Right atrium auricular region (tissue), 2 donors: ENCODE measurements around the gene MPO. TPM values are rescaled to one million over a fixed set of nuclear protein-coding genes. Genes with fewer than 3 reads are reported as not detected.

Experiments
- DNase-seq: peaks from one replicate; pipeline ENCODE4 v3.0.0-alpha.2; 2019; ENCODE audit warnings: low spot score
- H3K27ac ChIP-seq, 2 donors: fragments of 200-600 bp; sonication (generic); 1 replicate in 1 of 2; 2 replicates in 1 of 2; pipeline ENCODE4 v1.5.1; 2016 to 2019
- H3K27me3 ChIP-seq, 2 donors: fragments of 200-600 bp; sonication (generic); one replicate each; pipeline versions ENCODE4 v1.5.1 to v1.6.0; 2017 to 2019
- H3K36me3 ChIP-seq: fragments of 200-600 bp; sonication (generic); one replicate; pipeline ENCODE4 v1.5.1; 2016
- H3K4me1 ChIP-seq, 2 donors: fragments of 200-600 bp; sonication (generic); one replicate each; pipeline versions ENCODE4 v1.5.1 to v1.6.0; 2017 to 2019
- H3K4me3 ChIP-seq, 2 donors: fragments of 200-600 bp; sonication (generic); 1 replicate in 1 of 2; 2 replicates in 1 of 2; pipeline ENCODE4 v1.5.1; 2017 to 2019; ENCODE audit warnings: mild to moderate bottlenecking in 1 of 2, moderate library complexity in 1 of 2
- H3K9me3 ChIP-seq, 2 donors: fragments of 200-600 bp; sonication (generic); one replicate each; pipeline ENCODE4 v1.5.1; 2019
- total RNA-seq, 2 donors: library from RNA; depleted of rRNA; stranded (reverse); fragments of >200 nt; gene quantifications; one replicate each; pipeline ENCODE4 v1.1.0, GENCODE V29; 2016
- TF ChIP-seq, protein P1 (sequence below), 2 donors: fragments of 200-600 bp; sonication (generic); IDR thresholded peaks; one replicate each; pipeline ENCODE4 v1.5.1; 2019; ENCODE audit warnings: antibody characterized with exemption in 2 of 2

MPO gene
- total RNA-seq, 2 donors from 2014 or later = 0.12 to 0.30 TPM

DNA sequence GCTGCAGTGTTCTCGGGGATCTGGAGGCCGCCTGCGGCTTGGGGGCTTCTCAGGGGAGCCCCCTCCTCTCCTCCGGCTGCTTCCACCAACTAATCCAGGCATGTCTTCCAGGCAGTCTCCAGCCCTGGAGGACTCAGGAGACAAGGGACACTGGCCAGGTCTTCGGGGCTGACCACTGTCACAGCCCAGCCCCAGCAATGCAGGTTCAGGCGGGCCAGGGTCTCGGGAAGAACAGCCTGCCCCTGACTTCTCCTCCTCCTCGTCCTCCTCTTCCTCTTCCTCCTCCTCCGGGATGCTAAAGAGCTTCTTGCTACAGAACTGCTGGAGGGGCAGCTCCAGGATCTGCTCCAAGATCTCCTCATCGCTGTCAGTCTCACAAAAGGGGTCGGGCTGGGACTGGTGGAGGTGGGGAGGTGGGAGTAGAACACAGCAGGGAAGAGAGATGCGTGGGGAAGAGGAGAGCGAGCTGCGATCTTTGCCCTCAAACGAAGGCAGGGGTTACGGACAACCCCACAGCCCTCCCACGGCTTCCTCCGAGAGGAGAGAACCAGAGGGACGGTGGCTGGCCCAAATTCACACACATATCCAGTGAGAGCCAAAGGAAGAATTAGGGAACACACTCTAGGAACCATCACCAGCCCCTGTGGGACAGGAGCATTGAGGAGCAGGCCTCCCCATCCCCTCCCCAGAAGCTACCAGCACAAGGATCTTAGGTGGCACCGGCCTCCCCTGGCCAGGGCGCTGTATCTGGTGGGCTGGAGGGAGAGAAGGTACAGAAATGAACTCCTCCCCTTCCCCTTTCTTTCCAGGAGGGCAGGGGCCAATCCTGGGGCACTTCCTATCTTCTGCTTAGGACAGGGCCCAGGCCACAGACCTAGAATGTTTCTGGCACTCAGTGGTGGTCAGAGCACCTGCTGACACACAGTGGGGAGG is 28.5 kb upstream of the MPO start:
- Histone ChIP-seq H3K27ac (no peak overlapping the region), H3K36me3 (no peaks in the 10 kb centered on the region), H3K4me3 (no peak overlapping the region), H3K4me1 (no peaks in the 10 kb centered on the region), H3K27me3 (no peaks in the 10 kb centered on the region), H3K9me3 (no peaks in the 10 kb centered on the region)
- TF ChIP-seq, protein P1, sequence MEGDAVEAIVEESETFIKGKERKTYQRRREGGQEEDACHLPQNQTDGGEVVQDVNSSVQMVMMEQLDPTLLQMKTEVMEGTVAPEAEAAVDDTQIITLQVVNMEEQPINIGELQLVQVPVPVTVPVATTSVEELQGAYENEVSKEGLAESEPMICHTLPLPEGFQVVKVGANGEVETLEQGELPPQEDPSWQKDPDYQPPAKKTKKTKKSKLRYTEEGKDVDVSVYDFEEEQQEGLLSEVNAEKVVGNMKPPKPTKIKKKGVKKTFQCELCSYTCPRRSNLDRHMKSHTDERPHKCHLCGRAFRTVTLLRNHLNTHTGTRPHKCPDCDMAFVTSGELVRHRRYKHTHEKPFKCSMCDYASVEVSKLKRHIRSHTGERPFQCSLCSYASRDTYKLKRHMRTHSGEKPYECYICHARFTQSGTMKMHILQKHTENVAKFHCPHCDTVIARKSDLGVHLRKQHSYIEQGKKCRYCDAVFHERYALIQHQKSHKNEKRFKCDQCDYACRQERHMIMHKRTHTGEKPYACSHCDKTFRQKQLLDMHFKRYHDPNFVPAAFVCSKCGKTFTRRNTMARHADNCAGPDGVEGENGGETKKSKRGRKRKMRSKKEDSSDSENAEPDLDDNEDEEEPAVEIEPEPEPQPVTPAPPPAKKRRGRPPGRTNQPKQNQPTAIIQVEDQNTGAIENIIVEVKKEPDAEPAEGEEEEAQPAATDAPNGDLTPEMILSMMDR (IDR thresholded peaks at IDR 0.05) = no peak
- DNase-seq = no peak

GRCh38 chr17:58308173-58308984 is 27.6 kb upstream of the MPO start:
- no peak for DNase-seq
- no peaks in the 10 kb centered on the region for H3K36me3 ChIP-seq
- H3K9me3 ChIP-seq = no peaks in the 10 kb centered on the region
- H3K27ac ChIP-seq = no peak overlapping the region
- TF ChIP-seq, protein P1 (IDR thresholded peaks at IDR 0.05) = no peak
- H3K4me1 ChIP-seq = no peaks in the 10 kb centered on the region
- H3K4me3 ChIP-seq = no peak overlapping the region
- no peaks in the 10 kb centered on the region for H3K27me3 ChIP-seq

GRCh38 chr17:58307468-58308172 is 26.9 kb upstream of the MPO start:
- Histone ChIP-seq H3K27ac (no peak overlapping the region), H3K36me3 (no peaks in the 10 kb centered on the region), H3K9me3 (no peaks in the 10 kb centered on the region), H3K4me1 (no peaks in the 10 kb centered on the region), H3K4me3 (no peak overlapping the region), H3K27me3 (no peaks in the 10 kb centered on the region)
- DNase-seq = no peak
- TF ChIP-seq, protein P1 (IDR thresholded peaks at IDR 0.05) = no peak

- H3K4me1 ChIP-seq = no peaks in the 10 kb centered on the region
- TF ChIP-seq, protein P1 (IDR thresholded peaks at IDR 0.05) = no peak
- no peak overlapping the region for H3K27ac ChIP-seq
- no peak for DNase-seq
- H3K9me3 ChIP-seq = no peaks in the 10 kb centered on the region
- H3K4me3 ChIP-seq = no peak overlapping the region
- no peaks in the 10 kb centered on the region for H3K27me3 ChIP-seq
- H3K36me3 ChIP-seq = no peaks in the 10 kb centered on the region
Measured at GRCh38 chr17:58306131-58306951, 25.6 kb upstream of the MPO start.

GRCh38 chr17:58305626-58306025 is 24.9 kb upstream of the MPO start:
- Histone ChIP-seq H3K36me3 (no peaks in the 10 kb centered on the region), H3K4me3 (no peak overlapping the region), H3K4me1 (no peaks in the 10 kb centered on the region), H3K27ac (no peak overlapping the region), H3K9me3 (no peaks in the 10 kb centered on the region), H3K27me3 (no peaks in the 10 kb centered on the region)
- TF ChIP-seq, protein P1 (IDR thresholded peaks at IDR 0.05) = no peak
- no peak for DNase-seq
